ENCODE results near the gene TPT1. TPM values are rescaled to one million over a fixed set of nuclear protein-coding genes. Genes with fewer than 3 reads are reported as not detected.

The TPT1 gene
- total RNA-seq, 1 experiment from 2014 or later: 1,642 TPM

DNA sequence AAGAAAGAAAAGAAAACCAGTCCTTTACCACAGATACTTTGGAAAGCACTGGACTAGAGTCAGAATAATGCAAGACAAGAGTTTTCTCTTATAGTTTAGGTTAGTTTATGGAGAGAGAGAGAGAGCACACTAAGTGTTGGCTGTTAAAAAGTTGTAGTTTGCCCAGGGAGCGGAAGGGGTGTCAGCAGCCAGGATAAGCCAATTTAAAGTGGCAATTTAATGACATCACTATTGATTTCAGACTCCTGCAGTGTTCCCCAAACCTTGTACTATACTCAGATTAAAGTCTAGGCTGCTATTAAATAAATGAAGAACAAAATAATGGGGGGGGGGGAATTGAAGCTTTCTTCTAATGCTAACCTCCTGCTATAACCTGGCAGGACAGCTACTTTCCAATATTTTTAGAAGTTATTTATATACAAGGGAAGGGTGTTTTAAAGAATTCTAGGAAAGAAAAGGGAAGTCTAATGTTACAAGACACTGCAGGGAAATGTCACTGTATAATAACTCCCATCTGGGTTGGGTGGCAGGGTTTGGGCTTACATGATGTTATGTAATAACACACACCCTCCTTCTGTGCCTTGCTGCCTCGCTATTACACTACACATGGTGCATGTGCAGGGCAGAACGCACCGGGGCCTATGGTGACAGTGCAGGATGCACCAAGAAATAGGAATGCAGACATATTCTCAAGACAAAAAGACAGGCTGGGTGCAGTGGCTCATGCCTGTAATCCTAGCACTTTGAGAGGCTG, 19.9 kb downstream of the TPT1 start:
- Histone ChIP-seq H3K4me1 (replicated peaks) (peaks cover 10% of the 10 kb centered on the region), H3K27me3 (replicated peaks) (no peaks in the 10 kb centered on the region), H3K36me3 (no peaks in the 10 kb centered on the region), H3K27ac (no peak overlapping the region), H3K9me3 (replicated peaks) (no peaks in the 10 kb centered on the region), H3K4me3 (no peak overlapping the region)
- no peak for DNase-seq (ENCODE audit: low read depth in 1 of 2, low spot score in 2 of 2)

DNA sequence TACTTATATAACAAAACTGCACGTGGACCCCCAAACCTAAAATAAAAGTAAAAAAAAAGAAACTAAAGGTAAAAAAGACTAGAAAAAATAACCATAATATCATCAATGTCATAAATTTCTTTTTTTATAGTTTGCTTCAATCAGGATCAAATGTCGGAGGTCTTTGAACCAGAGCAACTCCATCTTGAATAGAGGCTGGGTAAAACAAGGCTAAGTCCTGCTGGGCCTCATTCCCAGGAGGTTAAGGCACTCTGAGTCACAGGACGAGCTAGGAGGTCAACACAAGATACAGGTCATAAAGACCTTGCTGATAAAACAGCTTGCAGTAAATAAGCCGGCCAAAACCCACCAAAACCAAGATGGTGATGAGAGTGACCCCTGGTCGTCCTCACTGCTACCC, 24.0 kb downstream of the TPT1 start:
- Histone ChIP-seq H3K4me1 (replicated peaks) (no peaks in the 10 kb centered on the region), H3K9me3 (replicated peaks) (no peaks in the 10 kb centered on the region), H3K4me3 (no peak overlapping the region), H3K36me3 (no peaks in the 10 kb centered on the region), H3K27ac (no peak overlapping the region), H3K27me3 (replicated peaks) (no peaks in the 10 kb centered on the region)
- no peak for DNase-seq (ENCODE audit: low read depth in 1 of 2, low spot score in 2 of 2)

DNA sequence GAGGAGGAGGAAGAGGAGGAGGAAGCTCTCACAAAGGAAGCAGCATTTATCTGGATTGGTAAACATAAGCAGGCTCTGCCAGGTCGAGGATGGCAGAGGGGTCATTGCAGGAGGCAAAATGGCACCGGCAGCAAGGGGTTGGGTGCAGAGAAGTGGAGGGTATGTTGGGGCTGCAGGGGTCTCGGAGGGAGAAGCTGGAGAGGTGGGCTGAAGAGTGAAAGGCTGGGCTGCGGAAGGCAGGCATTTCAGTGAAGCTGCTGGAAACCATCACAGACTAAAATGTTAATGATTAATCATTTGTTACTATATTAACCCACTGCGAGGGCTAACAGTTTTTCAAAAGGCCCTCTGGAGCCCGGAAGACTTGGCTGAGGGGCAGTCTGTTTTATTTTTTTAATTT, 24.6 kb downstream of the TPT1 start:
- H3K9me3 ChIP-seq (replicated peaks): no peaks in the 10 kb centered on the region
- no peak overlapping the region for H3K4me3 ChIP-seq
- no peaks in the 10 kb centered on the region for H3K36me3 ChIP-seq
- no peaks in the 10 kb centered on the region for H3K27me3 ChIP-seq (replicated peaks)
- DNase-seq (ENCODE audit: low read depth in 1 of 2, low spot score in 2 of 2): no peak
- H3K4me1 ChIP-seq (replicated peaks): no peaks in the 10 kb centered on the region
- H3K27ac ChIP-seq: no peak overlapping the region

DNA sequence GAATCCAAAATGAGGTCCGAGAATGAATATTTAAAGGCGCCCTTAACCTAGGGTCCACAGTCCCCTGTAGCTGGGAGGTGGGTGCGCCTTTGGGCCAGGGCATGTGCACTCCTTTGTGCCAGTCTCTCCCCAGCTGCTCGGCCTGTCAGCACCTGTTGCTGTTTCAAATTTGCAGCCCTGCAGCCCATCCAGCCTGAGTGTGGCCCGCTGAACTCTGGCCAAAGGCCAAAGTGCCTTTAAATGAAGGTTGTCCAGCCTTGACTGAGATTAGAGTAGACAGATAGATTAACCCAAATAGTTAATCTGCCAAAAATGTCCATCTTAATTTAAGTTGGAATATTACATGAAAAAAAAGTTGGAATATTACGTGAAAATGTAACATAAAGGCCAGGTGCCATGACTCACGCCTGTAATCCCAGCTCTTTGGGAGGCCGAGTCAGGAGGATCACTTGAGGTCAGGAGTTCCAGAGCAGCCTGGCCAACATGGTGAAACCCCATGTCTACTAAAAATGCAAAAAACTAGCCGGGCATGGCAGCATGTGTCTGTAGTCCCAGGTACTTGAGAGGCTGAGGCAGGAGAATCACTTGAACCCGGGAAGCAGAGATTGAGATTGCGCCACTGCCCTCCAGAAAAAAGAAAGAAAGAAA, 25.3 kb downstream of the TPT1 start:
- no peaks in the 10 kb centered on the region for H3K9me3 ChIP-seq (replicated peaks)
- H3K27me3 ChIP-seq (replicated peaks): 0 out of 2 replicates have a peak, but pooled peaks cover under 1% of the 10 kb centered on the region
- no peak overlapping the region for H3K4me3 ChIP-seq
- DNase-seq (ENCODE audit: low read depth in 1 of 2, low spot score in 2 of 2): no peak
- peaks cover 4% of the 10 kb centered on the region; the same call in 1 of the 2 replicates for H3K4me1 ChIP-seq (replicated peaks)
- no peaks in the 10 kb centered on the region for H3K36me3 ChIP-seq
- no peak overlapping the region for H3K27ac ChIP-seq

DNA sequence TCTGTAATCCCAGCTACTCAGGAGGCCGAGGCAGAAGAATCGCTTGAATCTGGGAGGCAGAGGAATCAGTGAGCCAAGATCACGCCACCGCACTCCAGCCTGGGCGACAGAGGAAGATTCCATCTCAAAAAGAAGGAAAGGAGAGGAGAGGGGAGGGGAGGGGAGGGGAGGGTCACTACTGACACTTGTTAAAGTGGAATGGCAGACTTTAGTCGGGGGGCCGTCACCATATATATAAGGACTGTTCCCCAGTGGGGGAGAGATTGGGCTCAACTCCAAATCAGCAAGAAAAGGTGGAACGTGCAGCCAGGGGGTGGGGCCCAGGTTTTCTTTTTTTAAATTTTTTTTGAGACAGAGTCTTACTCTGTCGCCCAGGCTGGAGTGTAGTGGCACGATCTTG, 26.2 kb downstream of the TPT1 start:
- H3K36me3 ChIP-seq: no peaks in the 10 kb centered on the region

DNA sequence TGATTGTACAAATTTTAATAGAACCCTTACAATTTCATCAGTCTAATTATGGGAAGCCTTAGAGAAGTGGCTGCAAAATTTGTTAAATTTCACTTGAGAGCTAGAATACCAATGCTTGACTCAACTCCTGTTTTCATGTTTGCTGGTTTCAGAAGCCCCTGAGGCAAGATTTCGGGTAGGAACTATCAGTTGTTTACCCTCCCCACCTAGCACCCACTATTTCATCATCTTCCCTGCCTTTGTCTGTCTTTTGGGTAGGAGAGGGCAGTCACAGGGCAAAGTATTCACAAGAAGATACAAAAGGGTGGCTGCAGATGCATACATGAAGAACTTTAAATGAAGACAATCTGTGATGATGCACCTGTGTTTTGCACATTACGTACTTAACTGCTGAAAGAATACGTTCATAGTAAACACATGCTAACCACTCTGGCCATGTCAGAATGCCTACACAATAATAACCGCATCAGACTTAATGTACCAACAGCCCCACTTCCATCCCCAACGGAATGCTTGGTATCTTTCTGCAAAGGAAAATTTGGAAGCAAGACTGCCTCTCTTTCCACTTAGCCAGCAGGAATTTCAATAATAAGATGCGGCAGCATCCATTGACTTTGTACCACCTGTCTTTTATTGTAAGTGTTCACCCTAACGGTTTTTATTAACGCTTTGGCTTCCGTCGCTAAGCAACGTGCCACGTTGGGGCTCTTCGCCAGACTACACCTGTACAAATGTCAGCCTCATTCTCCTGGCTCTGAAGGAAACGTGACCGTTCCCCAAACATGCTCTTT, 30.4 kb downstream of the TPT1 start:
- H3K27ac ChIP-seq: no peak overlapping the region
- H3K36me3 ChIP-seq: no peaks in the 10 kb centered on the region
- 0 out of 2 replicates have a peak, but pooled peaks cover 6% of the 10 kb centered on the region for H3K27me3 ChIP-seq (replicated peaks)
- H3K4me3 ChIP-seq: no peak overlapping the region
- peaks cover 6% of the 10 kb centered on the region for H3K4me1 ChIP-seq (replicated peaks)
- H3K9me3 ChIP-seq (replicated peaks): no peaks in the 10 kb centered on the region
- DNase-seq (ENCODE audit: low read depth in 1 of 2, low spot score in 2 of 2): no peak

More for the DNA sequence above, 26.2 kb downstream of the TPT1 start:
- Histone ChIP-seq H3K9me3 (replicated peaks) (no peaks in the 10 kb centered on the region), H3K4me1 (replicated peaks) (peaks cover 6% of the 10 kb centered on the region; the same call in 1 of the 2 replicates), H3K4me3 (no peak overlapping the region), H3K27me3 (replicated peaks) (0 out of 2 replicates have a peak, but pooled peaks cover 6% of the 10 kb centered on the region), H3K27ac (no peak overlapping the region)
- DNase-seq (ENCODE audit: low read depth in 1 of 2, low spot score in 2 of 2): no peak

DNA sequence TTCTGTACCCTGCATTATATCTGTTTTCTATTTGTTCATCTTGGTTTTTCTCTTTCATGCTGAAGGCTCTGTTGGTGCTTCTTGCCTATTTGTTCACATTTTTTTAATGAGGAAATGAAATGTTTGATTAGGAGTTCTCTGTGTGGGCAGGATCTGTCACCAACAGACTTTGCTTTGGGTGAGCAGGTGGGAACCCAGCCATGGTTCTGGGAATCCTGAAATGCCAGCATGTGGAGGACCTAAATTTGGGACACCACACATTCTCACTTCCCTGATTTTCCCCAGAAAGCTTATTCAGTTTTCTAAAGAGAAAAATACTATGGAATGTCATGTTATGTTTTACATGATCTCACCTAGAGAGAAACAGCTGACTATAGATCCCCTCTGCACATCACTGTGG, 34.0 kb downstream of the TPT1 start:
- Histone ChIP-seq H3K36me3 (no peaks in the 10 kb centered on the region), H3K27me3 (replicated peaks) (0 out of 2 replicates have a peak, but pooled peaks cover 6% of the 10 kb centered on the region), H3K4me1 (replicated peaks) (peaks cover 6% of the 10 kb centered on the region), H3K4me3 (no peak overlapping the region), H3K9me3 (replicated peaks) (no peaks in the 10 kb centered on the region), H3K27ac (no peak overlapping the region)
- DNase-seq (ENCODE audit: low read depth in 1 of 2, low spot score in 2 of 2): no peak

DNA sequence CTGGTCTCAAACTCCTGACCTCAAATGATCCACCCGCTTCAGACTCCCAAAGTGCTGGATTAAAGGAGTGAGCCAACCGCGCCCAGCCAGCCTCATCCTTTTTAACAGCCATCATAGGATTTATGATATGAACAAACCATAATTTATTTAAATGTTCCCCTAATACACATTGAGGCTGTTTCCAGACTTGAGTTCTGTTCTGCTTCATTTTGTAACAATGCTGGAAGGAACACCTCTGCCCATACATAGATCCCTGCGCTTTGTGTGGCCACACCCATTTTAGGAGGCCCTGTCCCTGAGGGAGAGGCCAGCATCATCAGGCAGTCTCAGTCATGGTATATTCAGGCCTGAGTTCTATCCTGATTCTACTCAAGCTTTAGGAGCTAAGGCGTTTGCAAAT, 35.9 kb downstream of the TPT1 start:
- H3K4me3 ChIP-seq: no peak overlapping the region
- no peaks in the 10 kb centered on the region for H3K9me3 ChIP-seq (replicated peaks)
- H3K27ac ChIP-seq: no peak overlapping the region
- no peak for DNase-seq (ENCODE audit: low read depth in 1 of 2, low spot score in 2 of 2)
- no peaks in the 10 kb centered on the region for H3K36me3 ChIP-seq
- H3K4me1 ChIP-seq (replicated peaks): no peaks in the 10 kb centered on the region; the same call in 1 of the 2 replicates
- no peaks in the 10 kb centered on the region for H3K27me3 ChIP-seq (replicated peaks)

DNA sequence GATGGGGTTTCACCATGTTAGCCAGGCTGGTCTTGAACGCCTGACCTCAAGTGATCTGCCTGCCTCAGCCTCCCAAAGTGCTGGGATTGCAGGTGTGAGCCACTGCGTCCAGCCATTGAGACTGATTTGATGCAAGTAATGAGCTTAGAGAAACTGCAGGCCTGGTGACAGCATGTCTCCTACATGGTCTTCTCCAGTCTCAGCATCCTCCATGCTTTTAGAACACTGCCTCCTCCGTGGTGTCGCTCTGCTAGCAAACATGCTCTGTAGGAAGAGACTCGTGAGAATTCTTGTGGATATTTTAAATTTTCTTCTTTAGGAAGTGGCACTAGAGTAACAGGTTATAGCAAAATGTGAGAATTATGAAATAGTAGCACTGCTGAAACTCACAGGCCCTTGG, 37.1 kb downstream of the TPT1 start:
- Histone ChIP-seq H3K4me3 (no peak overlapping the region), H3K9me3 (replicated peaks) (no peaks in the 10 kb centered on the region), H3K4me1 (replicated peaks) (no peaks in the 10 kb centered on the region), H3K36me3 (no peaks in the 10 kb centered on the region), H3K27me3 (replicated peaks) (no peaks in the 10 kb centered on the region), H3K27ac (no peak overlapping the region)
- no peak for DNase-seq (ENCODE audit: low read depth in 1 of 2, low spot score in 2 of 2)

DNA sequence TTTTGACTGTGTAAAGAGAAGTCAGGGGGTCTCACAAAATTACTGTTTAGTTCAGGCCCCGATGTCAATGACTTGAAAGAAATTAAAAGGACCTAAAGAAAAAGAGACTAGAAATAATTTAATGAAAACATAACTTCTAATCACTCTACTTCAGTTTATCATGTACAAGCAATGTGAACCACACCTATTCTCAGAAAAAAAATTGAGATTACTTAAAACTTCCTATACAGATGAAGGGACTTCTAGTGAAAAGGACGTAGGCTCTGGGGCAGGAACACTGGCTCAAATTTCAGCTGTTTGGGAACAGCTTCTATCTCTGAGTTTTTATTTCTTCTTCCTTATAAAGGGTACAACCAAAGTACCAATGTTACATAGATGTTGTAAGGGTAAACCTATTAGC, 38.0 kb downstream of the TPT1 start:
- Histone ChIP-seq H3K27me3 (replicated peaks) (no peaks in the 10 kb centered on the region), H3K4me3 (no peak overlapping the region), H3K4me1 (replicated peaks) (no peaks in the 10 kb centered on the region), H3K27ac (no peak overlapping the region), H3K36me3 (no peaks in the 10 kb centered on the region), H3K9me3 (replicated peaks) (no peaks in the 10 kb centered on the region)
- DNase-seq (ENCODE audit: low read depth in 1 of 2, low spot score in 2 of 2): no peak

DNA sequence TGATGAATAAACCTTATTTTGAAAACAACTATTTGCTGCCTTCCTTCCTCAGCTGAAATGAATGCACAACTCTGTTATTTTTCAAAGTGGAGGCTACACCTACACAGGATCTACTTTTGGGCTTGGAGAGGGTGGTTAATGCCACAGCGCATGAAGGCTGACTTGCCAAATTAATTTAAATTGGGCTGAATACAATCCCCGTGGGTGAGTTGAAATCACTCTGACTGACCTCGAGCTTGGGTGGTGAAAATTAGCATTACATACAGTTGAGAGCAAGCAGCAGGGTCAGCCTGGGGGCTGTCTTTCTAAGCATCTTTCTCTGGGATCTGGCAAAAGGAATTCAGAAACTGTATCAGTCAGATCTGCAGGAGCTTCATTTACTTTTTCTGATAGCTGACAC, 38.5 kb downstream of the TPT1 start:
- Histone ChIP-seq H3K36me3 (no peaks in the 10 kb centered on the region), H3K4me1 (replicated peaks) (no peaks in the 10 kb centered on the region)
- DNase-seq (ENCODE audit: low read depth in 1 of 2, low spot score in 2 of 2): no peak

DNA sequence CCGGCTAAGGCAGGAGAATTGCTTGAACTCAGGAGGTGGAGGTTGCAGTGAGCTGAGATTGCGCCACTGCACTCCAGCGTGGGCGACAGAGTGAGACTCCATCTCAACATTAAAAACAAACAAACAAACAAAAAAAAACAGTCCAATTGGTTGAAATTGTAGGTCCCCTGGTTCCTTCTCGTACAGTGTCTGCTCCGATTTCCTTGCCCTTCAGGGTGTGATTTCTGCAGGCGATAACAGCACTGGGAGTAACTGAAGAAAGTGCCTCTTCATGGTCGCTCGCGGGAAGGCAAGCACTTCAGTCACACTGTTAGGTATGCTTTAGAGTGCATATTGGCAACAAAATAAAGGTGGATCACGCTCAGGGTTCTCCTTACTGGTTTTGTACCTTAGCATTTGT, 39.7 kb downstream of the TPT1 start:
- Histone ChIP-seq H3K27ac (no peak overlapping the region), H3K4me1 (replicated peaks) (no peaks in the 10 kb centered on the region), H3K27me3 (replicated peaks) (no peaks in the 10 kb centered on the region), H3K4me3 (no peak overlapping the region), H3K9me3 (replicated peaks) (no peaks in the 10 kb centered on the region), H3K36me3 (no peaks in the 10 kb centered on the region)
- DNase-seq (ENCODE audit: low read depth in 1 of 2, low spot score in 2 of 2): no peak

More for the DNA sequence above, 38.5 kb downstream of the TPT1 start:
- H3K9me3 ChIP-seq (replicated peaks): no peaks in the 10 kb centered on the region
- no peaks in the 10 kb centered on the region for H3K27me3 ChIP-seq (replicated peaks)
- H3K4me3 ChIP-seq: no peak overlapping the region
- H3K27ac ChIP-seq: no peak overlapping the region

DNA sequence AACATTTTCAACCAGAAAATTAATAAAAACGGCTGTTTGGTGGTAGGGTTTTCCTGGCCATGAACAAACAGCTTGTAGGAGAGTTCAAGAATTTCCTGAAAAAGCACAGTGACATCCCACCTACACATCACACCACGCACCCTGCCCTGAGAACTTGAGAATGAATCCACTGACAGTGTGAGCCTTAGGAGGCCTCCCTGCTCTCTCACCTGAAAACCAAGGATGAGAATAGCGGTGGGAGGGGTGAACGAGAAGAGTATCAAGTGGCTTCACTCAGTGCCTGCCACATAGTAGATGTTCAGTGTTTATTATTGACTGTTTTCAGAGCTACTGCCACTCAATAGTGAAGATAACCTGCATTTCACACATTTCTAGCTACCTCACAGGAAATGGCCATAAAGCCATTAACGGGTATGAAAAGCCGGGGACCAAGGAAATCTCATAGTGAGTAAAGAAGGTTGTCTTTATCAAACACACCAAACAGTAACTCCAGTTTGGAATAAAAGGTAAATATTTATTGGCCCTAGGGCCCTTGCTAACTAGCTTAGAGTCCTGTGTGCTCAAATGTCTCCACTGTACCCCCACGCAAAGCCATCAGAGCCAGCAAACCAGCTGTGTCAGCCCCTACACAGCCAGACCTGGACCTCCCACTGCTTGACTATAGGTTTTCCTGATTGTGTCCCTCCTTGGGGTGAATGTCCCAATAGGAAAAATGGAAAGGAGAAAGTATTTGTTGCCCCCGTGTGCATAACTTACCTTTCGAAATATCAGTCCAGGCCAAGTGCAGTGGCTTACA, 40.6 kb downstream of the TPT1 start:
- Histone ChIP-seq H3K27me3 (replicated peaks) (no peaks in the 10 kb centered on the region), H3K4me3 (no peak overlapping the region), H3K4me1 (replicated peaks) (no peaks in the 10 kb centered on the region), H3K9me3 (replicated peaks) (no peaks in the 10 kb centered on the region), H3K36me3 (no peaks in the 10 kb centered on the region), H3K27ac (no peak overlapping the region)
- DNase-seq (ENCODE audit: low read depth in 1 of 2, low spot score in 2 of 2): no peak
